Effector CD4-positive, alpha-beta T cell (primary cell): ENCODE data around the gene COQ9.
"Not testable (repeated sequence)": the region's sequence is repeated elsewhere in the genome, so short reads cannot be mapped to it uniquely, and the experiment has no call there.

Experiments
- DNase-seq: peaks from one replicate; pipeline ENCODE4 v3.0.0-alpha.2; 2020

The COQ9 gene

GRCh38 chr16:57486858-57487834 lies 39.9 kb downstream of the COQ9 start:
- no peak for DNase-seq

DNA sequence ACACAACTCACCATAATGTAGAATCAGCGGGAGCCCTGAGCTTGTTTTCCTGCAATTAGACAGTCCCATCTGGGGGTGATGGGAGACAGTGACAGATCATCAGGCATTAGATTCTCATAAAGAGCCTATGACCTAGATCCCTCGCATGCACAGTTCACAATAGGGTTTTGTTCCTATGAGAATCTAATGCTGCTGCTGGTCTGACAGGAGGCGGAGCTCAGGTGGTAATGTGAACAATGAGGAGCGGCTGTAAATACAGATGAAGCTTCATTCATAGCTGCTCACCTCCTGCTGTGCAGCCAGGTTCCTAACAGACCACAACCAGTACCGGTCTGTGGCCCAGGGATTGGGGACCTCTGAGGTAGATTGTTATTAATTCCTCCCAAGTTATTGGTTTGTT lies 42.0 kb downstream of the COQ9 start:
- no peak for DNase-seq

DNA sequence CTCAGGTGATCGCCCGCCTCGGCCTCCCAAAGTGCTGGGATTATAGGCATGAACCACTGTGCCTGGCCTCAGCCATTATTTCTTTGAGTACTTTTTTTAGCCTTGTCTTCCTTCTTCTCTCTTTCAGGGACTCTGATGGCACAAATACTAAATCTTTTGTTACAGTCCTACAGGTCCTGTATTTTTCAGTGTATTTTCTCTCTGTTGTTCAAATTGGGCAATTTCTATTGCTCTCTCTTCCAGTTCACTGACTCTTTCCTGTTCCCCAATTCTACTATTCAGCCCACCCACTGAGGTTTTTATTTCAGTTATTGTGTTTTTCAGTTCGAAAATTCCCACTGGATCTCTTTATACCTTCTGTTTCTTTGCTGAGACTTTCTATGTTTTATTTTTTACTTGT lies 46.5 kb downstream of the COQ9 start:
- DNase-seq, result no peak

DNA sequence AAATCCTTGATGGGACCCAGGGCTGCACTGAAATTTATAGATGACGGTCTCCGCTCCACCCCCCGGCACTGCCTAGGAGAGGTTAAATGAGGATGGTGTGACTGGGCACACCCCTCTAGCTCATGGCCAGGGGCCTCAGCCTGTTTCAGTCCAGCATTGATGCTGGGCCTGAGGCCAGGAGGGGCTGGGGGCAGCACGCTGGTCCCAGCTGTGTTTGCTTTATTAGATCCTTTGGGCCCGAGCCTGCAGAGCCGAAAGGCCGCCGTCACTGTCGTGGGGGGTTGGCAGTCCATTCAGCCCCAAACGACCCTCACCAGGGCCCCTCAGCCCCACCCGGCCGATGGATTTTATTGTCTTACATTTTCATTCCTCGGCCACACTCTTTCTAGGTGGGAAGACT lies 49.8 kb downstream of the COQ9 start:
- DNase-seq, result no peak

GRCh38 chr16:57498031-57498430 lies 50.8 kb downstream of the COQ9 start:
- no peak for DNase-seq

- not testable (repeated sequence) for DNase-seq
Observed at GRCh38 chr16:57499941-57500340, 52.7 kb downstream of the COQ9 start.

DNA sequence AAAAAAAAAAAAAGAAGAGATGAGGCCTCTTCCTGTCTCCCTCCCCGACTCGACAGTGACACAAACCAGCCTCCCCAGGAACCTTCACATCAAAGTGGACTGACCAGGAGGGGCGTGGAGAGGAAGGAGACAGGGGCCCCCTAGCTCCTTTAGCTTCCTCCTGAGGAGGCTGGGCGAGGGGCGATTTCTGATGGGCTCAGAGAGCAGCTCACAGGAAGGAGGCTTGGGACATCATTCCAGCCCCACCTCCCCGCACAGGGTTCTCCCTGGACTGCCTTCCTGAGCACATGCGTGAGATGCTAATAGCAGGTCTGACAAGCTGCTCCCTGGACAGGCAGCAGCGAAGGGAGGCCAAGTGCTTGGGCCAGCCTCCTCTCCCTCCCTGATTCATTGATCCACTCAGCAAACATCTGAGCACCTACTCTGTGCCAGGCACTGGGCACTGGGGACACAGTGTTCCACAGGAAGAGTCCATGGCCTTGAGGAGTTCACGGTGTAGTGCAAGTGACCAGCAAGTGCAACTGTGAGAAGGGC lies 53.4 kb downstream of the COQ9 start:
- DNase-seq, result no peak

DNA sequence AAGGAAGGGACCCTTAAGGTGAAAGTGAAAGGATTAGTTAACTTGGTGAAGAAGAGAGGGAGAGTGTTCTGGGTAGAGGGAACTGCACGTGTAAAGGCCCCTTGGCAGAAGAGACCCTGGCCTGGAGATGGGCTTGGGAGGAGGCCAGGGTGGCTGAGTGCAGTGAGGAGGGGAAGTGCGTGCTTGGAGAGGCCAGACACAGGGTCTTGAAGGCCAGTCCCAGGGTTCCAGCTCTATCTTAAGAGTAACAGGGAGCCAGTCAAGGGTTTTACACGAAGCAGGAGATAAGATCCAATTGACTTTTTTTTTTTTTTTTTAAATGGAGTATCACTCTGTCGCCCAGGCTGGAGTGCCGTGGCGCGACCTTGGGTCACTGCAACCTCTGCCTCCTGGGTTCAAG lies 54.2 kb downstream of the COQ9 start:
- no peak for DNase-seq

DNA sequence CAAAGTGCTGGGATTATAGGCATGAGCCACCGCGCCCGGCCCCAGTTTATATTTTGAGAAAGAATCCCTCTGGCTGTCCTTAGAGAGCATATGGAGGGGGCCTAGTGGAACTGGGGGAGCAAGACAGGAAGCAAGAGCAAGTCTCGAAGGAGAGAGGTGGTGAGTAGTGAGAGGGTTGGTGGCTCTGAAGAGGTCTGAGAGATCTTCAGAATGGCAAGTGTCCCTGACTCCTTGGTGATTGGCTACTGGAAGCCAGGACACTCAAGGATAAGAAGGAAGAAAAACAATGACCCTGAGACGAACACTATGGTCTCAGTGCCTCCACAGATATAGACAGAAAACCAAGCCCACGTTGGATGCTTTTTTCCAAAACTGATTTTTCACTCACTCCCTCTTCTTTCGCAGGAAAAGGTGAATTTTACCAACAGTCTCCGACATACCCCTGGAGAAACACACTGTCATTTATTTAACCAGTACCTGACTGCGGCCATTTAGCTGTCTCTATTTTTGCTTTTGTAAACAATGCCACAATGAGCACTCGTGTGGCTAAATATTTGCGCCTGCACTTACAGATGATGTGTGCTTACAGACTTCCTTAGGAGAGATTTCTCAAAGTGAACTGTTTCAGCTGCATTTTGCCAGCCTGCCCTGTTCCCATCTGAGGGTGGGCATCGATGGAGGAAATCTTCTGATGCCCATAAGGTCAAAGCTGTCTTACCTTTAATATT lies 54.9 kb downstream of the COQ9 start:
- DNase-seq, result no peak

GRCh38 chr16:57503366-57503765 lies 56.1 kb downstream of the COQ9 start:
- no peak for DNase-seq

GRCh38 chr16:57504001-57504400 lies 56.7 kb downstream of the COQ9 start:
- no peak for DNase-seq

GRCh38 chr16:57504491-57504890 lies 57.2 kb downstream of the COQ9 start:
- DNase-seq, result no peak

DNA sequence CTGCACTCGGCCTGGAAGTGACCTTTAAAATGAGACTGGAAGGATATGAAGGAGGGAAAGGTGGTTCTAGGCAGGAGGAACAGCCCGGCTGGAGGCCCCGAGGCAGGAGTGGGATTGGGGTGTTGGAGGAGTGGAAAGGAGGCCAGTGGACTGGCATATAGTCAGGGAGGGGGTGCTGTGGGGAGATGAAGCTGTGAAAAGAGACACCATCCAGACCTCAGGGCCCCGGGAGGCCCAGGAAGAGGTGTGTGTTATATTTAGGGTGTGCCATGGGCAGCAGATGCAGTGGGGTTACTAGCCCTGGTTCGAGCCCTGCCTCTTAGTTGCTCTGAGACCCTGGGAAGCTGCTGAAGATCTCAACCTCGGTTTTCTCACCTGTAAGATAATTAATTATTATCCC lies 57.9 kb downstream of the COQ9 start:
- no peak for DNase-seq

DNA sequence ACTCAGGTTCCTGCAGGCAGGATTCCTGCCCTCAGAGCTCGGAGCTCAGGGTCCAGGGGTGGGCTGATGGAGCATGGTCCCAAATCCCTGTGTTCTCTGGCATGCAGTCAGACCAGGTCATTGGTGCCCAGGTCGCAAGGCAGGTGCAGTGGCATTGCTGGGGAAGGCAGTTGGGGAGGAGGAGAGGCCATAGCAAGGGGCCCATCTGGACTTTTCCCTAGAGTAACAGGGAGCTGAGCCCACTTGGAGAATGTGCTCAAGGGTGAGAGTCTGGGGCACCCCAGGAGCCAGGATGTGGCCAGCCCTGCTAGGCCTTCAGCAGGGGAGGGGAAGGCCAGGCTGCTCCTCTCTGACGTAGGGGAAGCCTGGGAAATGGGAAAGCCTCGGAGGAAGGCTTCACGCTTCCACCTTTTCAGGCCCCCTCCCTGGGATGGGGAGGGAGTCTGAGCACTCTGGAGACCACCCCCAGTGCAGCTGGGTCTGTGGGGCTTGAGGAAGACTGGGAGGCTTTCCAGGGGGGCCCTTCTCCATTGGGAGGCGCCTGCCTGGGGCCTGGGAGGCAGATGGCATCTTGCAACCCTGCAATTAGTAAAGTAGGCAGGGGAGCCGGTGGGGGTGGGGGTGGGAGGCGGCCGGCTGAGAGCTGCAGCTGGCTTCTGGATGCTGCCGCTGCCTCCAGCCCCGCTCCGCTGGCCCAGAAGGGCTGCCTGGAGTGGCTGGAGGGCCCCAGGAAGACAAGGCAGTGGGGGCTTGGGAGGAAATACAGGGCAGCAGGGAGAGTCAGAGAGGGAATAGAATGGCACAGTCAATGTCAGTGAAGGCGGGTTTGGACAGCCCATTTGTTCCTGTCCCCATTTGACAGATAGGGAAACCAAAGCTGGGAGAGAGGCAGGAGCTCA lies 60.1 kb downstream of the COQ9 start:
- DNase-seq, result no peak

- DNase-seq, result no peak
Observed at GRCh38 chr16:57508035-57508425, 60.8 kb downstream of the COQ9 start.

GRCh38 chr16:57509231-57509923 lies 62.1 kb downstream of the COQ9 start:
- DNase-seq, result no peak

GRCh38 chr16:57510016-57510871 lies 63.0 kb downstream of the COQ9 start:
- DNase-seq, result no peak
